ENCODE results near the gene RNLS.

Gene RNLS

GRCh38 chr10:88540351-88540750, 42.8 kb downstream of the RNLS start:
- H2AFZ ChIP-seq: no peak overlapping the region
- H3K9ac ChIP-seq: no peak overlapping the region
- H3K4me3 ChIP-seq (ENCODE audit: low read depth, low read length): no peak overlapping the region
- H3K27me3 ChIP-seq (ENCODE audit: control insufficient read depth, insufficient read depth, low read length): no peaks in the 10 kb centered on the region
- H3K4me2 ChIP-seq (ENCODE audit: low read length): no peak overlapping the region
- TF ChIP-seq, protein P1, sequence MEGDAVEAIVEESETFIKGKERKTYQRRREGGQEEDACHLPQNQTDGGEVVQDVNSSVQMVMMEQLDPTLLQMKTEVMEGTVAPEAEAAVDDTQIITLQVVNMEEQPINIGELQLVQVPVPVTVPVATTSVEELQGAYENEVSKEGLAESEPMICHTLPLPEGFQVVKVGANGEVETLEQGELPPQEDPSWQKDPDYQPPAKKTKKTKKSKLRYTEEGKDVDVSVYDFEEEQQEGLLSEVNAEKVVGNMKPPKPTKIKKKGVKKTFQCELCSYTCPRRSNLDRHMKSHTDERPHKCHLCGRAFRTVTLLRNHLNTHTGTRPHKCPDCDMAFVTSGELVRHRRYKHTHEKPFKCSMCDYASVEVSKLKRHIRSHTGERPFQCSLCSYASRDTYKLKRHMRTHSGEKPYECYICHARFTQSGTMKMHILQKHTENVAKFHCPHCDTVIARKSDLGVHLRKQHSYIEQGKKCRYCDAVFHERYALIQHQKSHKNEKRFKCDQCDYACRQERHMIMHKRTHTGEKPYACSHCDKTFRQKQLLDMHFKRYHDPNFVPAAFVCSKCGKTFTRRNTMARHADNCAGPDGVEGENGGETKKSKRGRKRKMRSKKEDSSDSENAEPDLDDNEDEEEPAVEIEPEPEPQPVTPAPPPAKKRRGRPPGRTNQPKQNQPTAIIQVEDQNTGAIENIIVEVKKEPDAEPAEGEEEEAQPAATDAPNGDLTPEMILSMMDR (IDR thresholded peaks at IDR 0.05): no peak
- no peaks in the 10 kb centered on the region for H3K36me3 ChIP-seq (ENCODE audit: control insufficient read depth, insufficient read depth, low read length)
- H3K4me1 ChIP-seq: no peaks in the 10 kb centered on the region
- no peaks in the 10 kb centered on the region for H3K9me3 ChIP-seq (ENCODE audit: control insufficient read depth, low read length)
- no peaks in the 10 kb centered on the region for H3K79me2 ChIP-seq
- no peak overlapping the region for H3K27ac ChIP-seq

DNA sequence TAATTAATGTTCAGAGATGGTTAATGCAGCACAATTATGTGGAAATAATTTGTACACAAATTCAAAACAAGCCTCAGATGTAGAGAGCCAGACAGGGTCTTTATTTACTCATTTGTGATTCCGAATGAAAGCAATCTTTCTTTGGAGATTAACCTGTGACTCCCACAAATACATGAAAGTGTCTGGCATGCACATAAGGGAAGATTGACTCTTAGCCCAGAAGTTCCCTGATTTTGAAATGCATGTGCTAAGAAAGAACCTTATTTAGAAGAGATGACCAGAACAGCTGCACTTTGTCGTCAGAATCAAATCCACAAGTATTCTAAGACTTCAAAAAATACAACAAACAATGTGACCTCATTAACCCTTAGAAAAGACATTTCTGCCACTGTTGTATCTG, 45.1 kb downstream of the RNLS start:
- Histone ChIP-seq H3K79me2 (no peaks in the 10 kb centered on the region), H3K4me3 (ENCODE audit: low read depth, low read length) (no peak overlapping the region), H3K27me3 (ENCODE audit: control insufficient read depth, insufficient read depth, low read length) (no peaks in the 10 kb centered on the region), H3K9ac (no peak overlapping the region), H3K4me2 (ENCODE audit: low read length) (no peak overlapping the region), H2AFZ (no peak overlapping the region), H3K27ac (no peak overlapping the region), H3K4me1 (no peaks in the 10 kb centered on the region), H3K36me3 (ENCODE audit: control insufficient read depth, insufficient read depth, low read length) (no peaks in the 10 kb centered on the region), H3K9me3 (ENCODE audit: control insufficient read depth, low read length) (no peaks in the 10 kb centered on the region)
- TF ChIP-seq, protein P1 (IDR thresholded peaks at IDR 0.05): no peak

GRCh38 chr10:88537322-88537721, 45.8 kb downstream of the RNLS start:
- Histone ChIP-seq H3K4me1 (no peaks in the 10 kb centered on the region), H3K4me3 (ENCODE audit: low read depth, low read length) (no peak overlapping the region), H3K4me2 (ENCODE audit: low read length) (no peak overlapping the region), H3K27me3 (ENCODE audit: control insufficient read depth, insufficient read depth, low read length) (no peaks in the 10 kb centered on the region), H3K27ac (no peak overlapping the region), H3K79me2 (no peaks in the 10 kb centered on the region), H3K9me3 (ENCODE audit: control insufficient read depth, low read length) (no peaks in the 10 kb centered on the region), H3K36me3 (ENCODE audit: control insufficient read depth, insufficient read depth, low read length) (no peaks in the 10 kb centered on the region), H3K9ac (no peak overlapping the region), H2AFZ (no peak overlapping the region)
- TF ChIP-seq, protein P1 (IDR thresholded peaks at IDR 0.05): no peak

- Histone ChIP-seq H3K27me3 (ENCODE audit: control insufficient read depth, insufficient read depth, low read length) (no peaks in the 10 kb centered on the region), H3K4me1 (no peaks in the 10 kb centered on the region), H3K27ac (no peak overlapping the region), H3K4me2 (ENCODE audit: low read length) (no peak overlapping the region), H3K9ac (no peak overlapping the region), H3K9me3 (ENCODE audit: control insufficient read depth, low read length) (no peaks in the 10 kb centered on the region), H3K36me3 (ENCODE audit: control insufficient read depth, insufficient read depth, low read length) (no peaks in the 10 kb centered on the region), H3K4me3 (ENCODE audit: low read depth, low read length) (no peak overlapping the region), H3K79me2 (no peaks in the 10 kb centered on the region), H2AFZ (no peak overlapping the region)
- TF ChIP-seq, protein P1 (IDR thresholded peaks at IDR 0.05): no peak
Observed at GRCh38 chr10:88536437-88536836, 46.7 kb downstream of the RNLS start.

GRCh38 chr10:88534072-88534665, 48.9 kb downstream of the RNLS start:
- Histone ChIP-seq H3K4me3 (ENCODE audit: low read depth, low read length) (no peak overlapping the region), H3K4me2 (ENCODE audit: low read length) (no peak overlapping the region), H3K9me3 (ENCODE audit: control insufficient read depth, low read length) (no peaks in the 10 kb centered on the region), H2AFZ (no peak overlapping the region), H3K27ac (no peak overlapping the region), H3K79me2 (no peaks in the 10 kb centered on the region), H3K4me1 (no peaks in the 10 kb centered on the region), H3K27me3 (ENCODE audit: control insufficient read depth, insufficient read depth, low read length) (no peaks in the 10 kb centered on the region), H3K36me3 (ENCODE audit: control insufficient read depth, insufficient read depth, low read length) (no peaks in the 10 kb centered on the region), H3K9ac (no peak overlapping the region)
- TF ChIP-seq, protein P1 (IDR thresholded peaks at IDR 0.05): no peak
